Trophoblast cell (in vitro differentiated cells and primary cell): ENCODE results near the gene RCL1.
"Not testable (repeated sequence)": the region's sequence is repeated elsewhere in the genome, so short reads cannot be mapped to it uniquely, and the experiment has no call there.

Experiments
- DNase-seq, 2 donors: peaks; one replicate each; pipeline ENCODE4 v3.0.0-alpha.2; 2016
- H2AFZ ChIP-seq: 2 replicates; pipeline ENCODE4 v1.6.1; 2013; ENCODE audit warnings: low read length, moderate library complexity, mild to moderate bottlenecking; ENCODE audit not compliant: insufficient read depth, poor library complexity
- H2AK5ac ChIP-seq: 2 replicates; pipeline ENCODE4 v1.6.1; 2013; ENCODE audit warnings: mild to moderate bottlenecking, low read length
- H2BK120ac ChIP-seq: 2 replicates; pipeline ENCODE4 v1.6.1; 2013; ENCODE audit warnings: low read length, mild to moderate bottlenecking, moderate library complexity; ENCODE audit not compliant: insufficient read depth, poor library complexity
- H2BK12ac ChIP-seq: 2 replicates; pipeline ENCODE4 v1.6.1; 2013; ENCODE audit warnings: mild to moderate bottlenecking, low read length, moderate library complexity
- H2BK5ac ChIP-seq: 2 replicates; pipeline ENCODE4 v1.6.1; 2013; ENCODE audit warnings: low read length, low read depth, moderate library complexity, mild to moderate bottlenecking; ENCODE audit not compliant: poor library complexity
- H3K14ac ChIP-seq: 2 replicates; pipeline ENCODE4 v1.6.1; 2013; ENCODE audit warnings: mild to moderate bottlenecking, low read length
- H3K18ac ChIP-seq: 2 replicates; pipeline ENCODE4 v1.6.1; 2013; ENCODE audit warnings: mild to moderate bottlenecking, low read length
- H3K23ac ChIP-seq: 2 replicates; pipeline ENCODE4 v1.6.1; 2013; ENCODE audit warnings: low read length
- H3K27ac ChIP-seq: 2 replicates; pipeline ENCODE4 v1.5.1; 2013; ENCODE audit warnings: low read depth, mild to moderate bottlenecking, inconsistent platforms, low read length, moderate library complexity
- H3K27me3 ChIP-seq: 2 replicates; pipeline ENCODE4 v1.6.1; 2013; ENCODE audit warnings: inconsistent platforms, mild to moderate bottlenecking, low read length, moderate library complexity; ENCODE audit not compliant: insufficient read depth
- H3K36me3 ChIP-seq, 2 experiments: 1 replicate in 1 of 2; 2 replicates in 1 of 2; pipeline ENCODE4 v1.6.1; 2013; ENCODE audit warnings: low read length in 2 of 2, mild to moderate bottlenecking in 2 of 2, moderate library complexity in 1 of 2; ENCODE audit not compliant: insufficient read depth in 2 of 2, control insufficient read depth in 1 of 2
- H3K4ac ChIP-seq: 2 replicates; pipeline ENCODE4 v1.6.1; 2013; ENCODE audit warnings: low read depth, mild to moderate bottlenecking, low read length, moderate library complexity
- H3K4me1 ChIP-seq, 2 experiments: 1 replicate in 1 of 2; 2 replicates in 1 of 2; pipeline ENCODE4 v1.6.1; 2013; ENCODE audit warnings: low read length in 2 of 2, mild to moderate bottlenecking in 2 of 2, moderate library complexity in 1 of 2; ENCODE audit not compliant: insufficient read depth in 2 of 2, control insufficient read depth in 1 of 2
- H3K4me2 ChIP-seq: 2 replicates; pipeline ENCODE4 v1.6.1; 2013; ENCODE audit warnings: inconsistent platforms, mild to moderate bottlenecking, low read length, moderate library complexity
- H3K4me3 ChIP-seq: 2 replicates; pipeline ENCODE4 v1.5.1; 2013; ENCODE audit warnings: mild to moderate bottlenecking, low read depth, low read length, inconsistent platforms
- H3K79me1 ChIP-seq: one replicate; pipeline ENCODE4 v1.6.1; 2013; ENCODE audit warnings: low read length
- H3K79me2 ChIP-seq: 2 replicates; pipeline ENCODE4 v1.6.1; 2013; ENCODE audit warnings: low read length, mild to moderate bottlenecking; ENCODE audit not compliant: control insufficient read depth, insufficient read depth, poor library complexity
- H3K9ac ChIP-seq: 2 replicates; pipeline ENCODE4 v1.6.1; 2013; ENCODE audit warnings: mild to moderate bottlenecking, low read length
- H3K9me3 ChIP-seq: 2 replicates; pipeline ENCODE4 v1.6.1; 2013; ENCODE audit warnings: low read depth, mild to moderate bottlenecking, control low read depth, inconsistent platforms, low read length; ENCODE audit not compliant: insufficient read depth
- H4K12ac ChIP-seq: 2 replicates; pipeline ENCODE4 v1.6.1; 2013; ENCODE audit warnings: low read depth, mild to moderate bottlenecking, low read length, moderate library complexity
- H4K8ac ChIP-seq: 2 replicates; pipeline ENCODE4 v1.6.1; 2013; ENCODE audit warnings: low read depth, mild to moderate bottlenecking, low read length, moderate library complexity
- H4K91ac ChIP-seq: one replicate; pipeline ENCODE4 v1.6.1; 2013; ENCODE audit warnings: low read depth, mild to moderate bottlenecking, low read length, moderate library complexity
- WGBS: extraction: QIAGEN DNeasy Blood & Tissue Kit; methylation state at CpG from one replicate; pipeline ENCODE4 v1.1.7; 2013; ENCODE audit warnings: missing lambda C conversion rate; ENCODE audit not compliant: insufficient read length, insufficient coverage; ENCODE audit errors: extremely low coverage; 5-methylcytosine and 5-hydroxymethylcytosine counted together

The RCL1 gene

DNA sequence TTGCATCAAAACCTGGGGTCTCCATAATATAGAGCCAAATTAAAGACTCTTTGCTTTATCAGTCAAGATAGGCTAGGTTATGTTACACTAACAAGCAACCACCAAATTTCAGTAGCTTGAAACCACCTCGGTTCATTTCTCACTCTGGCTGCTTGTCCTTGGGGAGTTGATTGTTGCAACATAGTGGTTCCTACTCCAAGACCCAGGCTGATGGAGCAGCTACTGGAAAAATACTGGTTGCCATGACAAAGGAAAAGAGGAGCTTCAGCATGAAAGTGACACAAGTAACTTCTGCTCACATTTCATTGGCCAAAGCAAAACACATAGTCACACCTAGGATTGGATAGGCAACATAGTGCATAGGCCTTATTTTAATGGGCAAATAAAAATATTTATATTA, 18.5 kb upstream of the RCL1 start:
- Histone ChIP-seq H2BK5ac (no peak overlapping the region), H2AK5ac (no peak overlapping the region), H3K36me3 (no peaks in the 10 kb centered on the region), H3K9me3 (no peaks in the 10 kb centered on the region), H3K4ac (no peak overlapping the region), H3K27me3 (no peaks in the 10 kb centered on the region), H3K4me1 (no peaks in the 10 kb centered on the region), H3K27ac (no peak overlapping the region), H3K79me2 (no peaks in the 10 kb centered on the region), H3K23ac (no peak overlapping the region), H3K9ac (no peak overlapping the region), H2BK120ac (no peak overlapping the region), H2BK12ac (no peak overlapping the region), H3K14ac (no peak overlapping the region), H2AFZ (no peak overlapping the region), H4K91ac (no peak overlapping the region), H3K4me3 (no peak overlapping the region), H3K18ac (no peak overlapping the region), H4K8ac (no peak overlapping the region), H3K4me2 (no peak overlapping the region), H3K79me1 (no peaks in the 10 kb centered on the region), H4K12ac (no peak overlapping the region)
- DNase-seq, result no peak
- WGBS, result no CpG with 5 or more reads among the region's 1 CpG

DNA sequence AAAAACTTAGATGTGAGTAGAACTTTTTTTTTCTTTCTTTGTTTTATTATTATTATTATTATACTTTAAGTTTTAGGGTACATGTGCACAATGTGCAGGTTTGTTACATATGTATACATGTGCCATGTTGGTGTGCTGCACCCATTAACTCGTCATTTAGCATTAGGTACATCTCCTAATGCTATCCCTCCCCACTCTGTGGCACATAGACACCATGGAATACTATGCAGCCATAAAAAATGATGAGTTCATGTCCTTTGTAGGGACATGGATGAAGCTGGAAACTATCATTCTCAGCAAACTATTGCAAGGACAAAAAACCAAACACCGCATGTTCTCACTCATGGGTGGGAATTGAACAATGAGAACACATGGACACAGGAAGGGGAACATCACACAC, 17.8 kb upstream of the RCL1 start:
- not testable (repeated sequence) for H2AFZ ChIP-seq

GRCh38 chr9:4780651-4781050, 12.1 kb upstream of the RCL1 start:
- Histone ChIP-seq H3K27me3 (no peaks in the 10 kb centered on the region), H3K18ac (no peak overlapping the region), H3K36me3 (no peaks in the 10 kb centered on the region), H2BK120ac (no peak overlapping the region), H3K4me1 (peaks cover 3 to 6% of the 10 kb centered on the region in 2 experiments), H3K23ac (no peak overlapping the region), H2BK12ac (no peak overlapping the region), H3K4me3 (no peak overlapping the region), H2BK5ac (no peak overlapping the region), H2AK5ac (no peak overlapping the region), H3K4ac (no peak overlapping the region), H3K27ac (no peak overlapping the region), H2AFZ (no peak overlapping the region), H4K91ac (no peak overlapping the region), H3K14ac (no peak overlapping the region), H3K4me2 (no peak overlapping the region), H3K9ac (no peak overlapping the region), H3K79me2 (no peaks in the 10 kb centered on the region), H3K9me3 (no peaks in the 10 kb centered on the region), H4K12ac (no peak overlapping the region), H3K79me1 (peaks cover 8% of the 10 kb centered on the region), H4K8ac (no peak overlapping the region)
- WGBS, result no CpG with 5 or more reads among the region's 1 CpG
- no peak for DNase-seq

More for the DNA sequence above, 17.8 kb upstream of the RCL1 start:
- H3K18ac ChIP-seq, H2AK5ac ChIP-seq, H3K14ac ChIP-seq, H3K4me3 ChIP-seq, H3K9ac ChIP-seq, DNase-seq, H3K4me2 ChIP-seq, H4K12ac ChIP-seq, H4K8ac ChIP-seq, H3K27me3 ChIP-seq, H3K79me1 ChIP-seq, H3K9me3 ChIP-seq, H2BK12ac ChIP-seq, H3K79me2 ChIP-seq, H2BK5ac ChIP-seq, H4K91ac ChIP-seq, H3K23ac ChIP-seq, H3K36me3 ChIP-seq, H3K27ac ChIP-seq, H3K4me1 ChIP-seq, H2BK120ac ChIP-seq, H3K4ac ChIP-seq: not testable (repeated sequence)
- no CpG with 5 or more reads among the region's 2 CpGs for WGBS

DNA sequence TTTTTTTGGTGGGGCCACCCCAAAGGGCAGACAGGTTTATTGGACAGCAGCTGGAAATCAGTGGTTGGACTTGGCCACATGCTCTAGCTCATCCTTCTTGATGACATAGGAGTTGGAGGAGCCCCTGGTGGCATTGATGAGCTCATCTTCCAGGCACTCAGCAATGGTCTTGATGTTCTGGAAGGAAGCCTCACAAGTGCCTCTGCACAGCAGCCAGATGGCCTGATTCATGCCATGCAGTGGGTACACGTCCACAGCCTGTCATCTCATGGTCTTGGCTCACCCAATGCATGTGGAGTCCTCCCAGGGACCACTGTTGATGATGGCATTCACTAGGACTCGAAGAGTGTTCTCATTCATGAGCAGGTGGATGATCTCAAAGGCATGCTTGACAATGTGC, 11.3 kb upstream of the RCL1 start:
- H4K8ac ChIP-seq, result no peak overlapping the region
- DNase-seq, result no peak
- no peaks in the 10 kb centered on the region for H3K9me3 ChIP-seq
- H2BK12ac ChIP-seq, result no peak overlapping the region
- no peak overlapping the region for H2AK5ac ChIP-seq
- H3K4ac ChIP-seq, result no peak overlapping the region
- no peaks in the 10 kb centered on the region for H3K79me2 ChIP-seq
- H3K4me3 ChIP-seq, result no peak overlapping the region
- H3K23ac ChIP-seq, result no peak overlapping the region
- no peak overlapping the region for H2AFZ ChIP-seq
- no peak overlapping the region for H3K18ac ChIP-seq
- peaks cover 8% of the 10 kb centered on the region for H3K79me1 ChIP-seq
- H2BK5ac ChIP-seq, result no peak overlapping the region
- H3K4me2 ChIP-seq, result no peak overlapping the region
- H3K4me1 ChIP-seq, result peaks cover 3 to 6% of the 10 kb centered on the region in 2 experiments
- H3K27ac ChIP-seq, result no peak overlapping the region
- no peak overlapping the region for H2BK120ac ChIP-seq
- no peaks in the 10 kb centered on the region for H3K27me3 ChIP-seq
- no peaks in the 10 kb centered on the region for H3K36me3 ChIP-seq
- H3K14ac ChIP-seq, result no peak overlapping the region
- H3K9ac ChIP-seq, result no peak overlapping the region
- H4K91ac ChIP-seq, result no peak overlapping the region
- no CpG with 5 or more reads among the region's 2 CpGs for WGBS
- H4K12ac ChIP-seq, result no peak overlapping the region
